NCI-H1930 (cell line): ENCODE results near the gene UTP18.
"Not testable (repeated sequence)": the region's sequence is repeated elsewhere in the genome, so short reads cannot be mapped to it uniquely, and the experiment has no call there.

ENCODE experiments used
- DNase-seq, 2 experiments: peaks; one replicate each; lab custom pipeline; 2025; lab: John Stamatoyannopoulos, UW

Gene UTP18

DNA sequence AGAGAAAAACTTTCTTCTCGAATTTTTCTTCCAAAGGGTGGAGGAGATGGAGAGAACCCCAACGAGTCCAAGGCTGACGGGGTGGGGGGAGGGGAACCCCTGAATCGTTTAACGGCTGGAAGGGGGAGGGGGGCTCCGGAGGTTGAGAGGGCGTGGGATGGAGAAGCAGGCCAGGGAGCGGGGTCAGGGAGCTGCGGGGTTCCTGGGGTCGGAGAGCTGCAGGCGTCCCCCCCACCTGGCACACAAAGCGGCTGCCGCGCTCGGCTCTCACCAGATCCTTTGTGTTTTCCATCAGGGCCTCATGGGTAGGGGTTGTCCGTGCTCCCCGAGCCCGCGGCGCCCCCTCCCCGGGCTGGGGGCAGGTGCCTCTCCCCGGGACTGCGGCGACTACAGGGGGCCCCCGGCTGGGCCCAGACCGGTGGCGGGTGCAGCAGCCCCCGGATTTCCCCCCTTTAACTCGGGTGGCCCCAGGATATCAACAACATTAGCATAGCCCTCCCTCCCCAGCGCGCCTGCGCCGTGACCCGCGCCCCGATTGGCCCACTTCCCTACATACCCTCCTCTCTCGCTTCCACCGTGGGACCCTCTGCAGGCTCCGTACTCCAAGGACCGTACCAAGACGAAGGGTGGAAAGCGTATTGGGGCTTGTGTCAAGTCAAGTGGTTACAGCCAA lies 646 bp upstream of the UTP18 start, which contains the start of gene MBTD1:
Gene MBTD1 (minus strand): TSS at position 486 of the 673 bp plus-strand sequence. CDS start 34,888 bp downstream, outside the sequence.
- DNase-seq = peak; percentile 93 to 96

GRCh38 chr17:51261024-51261963 lies 948 bp downstream of the UTP18 start:
- DNase-seq = peak in 1 of 2 experiments; percentile 46

DNA sequence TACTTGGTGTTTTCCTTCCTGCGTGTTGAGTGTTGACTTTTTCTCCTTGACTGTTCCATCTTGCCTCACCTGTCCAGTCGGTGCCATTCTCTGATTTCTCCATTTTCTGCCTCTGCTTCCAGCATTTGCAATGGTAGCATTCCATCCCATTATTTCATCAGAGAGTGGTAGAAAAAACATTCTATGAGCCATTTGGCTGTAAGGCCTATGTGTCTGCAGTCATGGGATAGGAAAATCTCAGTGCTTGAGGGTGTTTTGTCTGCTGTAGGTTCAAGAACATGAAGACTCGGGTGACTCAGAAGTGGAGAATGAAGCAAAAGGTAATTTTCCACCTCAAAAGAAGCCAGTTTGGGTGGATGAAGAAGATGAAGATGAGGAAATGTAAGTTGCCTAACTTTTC lies 2.7 kb downstream of the UTP18 start:
- no peak for DNase-seq

DNA sequence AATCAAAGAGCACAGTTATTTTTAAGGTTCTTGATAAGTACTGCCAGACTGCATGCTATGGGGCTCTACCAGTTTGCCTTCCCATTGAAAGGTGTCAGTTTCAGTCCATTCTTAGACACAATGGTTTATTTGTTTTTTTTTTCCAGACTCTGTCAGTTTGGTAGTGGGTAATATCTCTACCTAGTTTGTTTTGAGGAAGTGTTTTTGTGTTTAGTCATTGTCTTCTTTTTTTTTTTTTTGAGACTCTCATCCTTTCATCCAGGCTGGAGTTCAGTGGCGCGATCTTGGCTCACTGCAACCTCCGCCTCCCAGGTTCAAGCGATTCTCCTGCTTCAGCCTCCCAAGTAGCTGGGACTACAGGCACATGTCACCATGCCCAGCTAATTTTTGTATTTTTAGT lies 4.1 kb downstream of the UTP18 start:
- DNase-seq = not testable (repeated sequence)

- DNase-seq = no peak
Observed at GRCh38 chr17:51269991-51270390, 9.6 kb downstream of the UTP18 start.

DNA sequence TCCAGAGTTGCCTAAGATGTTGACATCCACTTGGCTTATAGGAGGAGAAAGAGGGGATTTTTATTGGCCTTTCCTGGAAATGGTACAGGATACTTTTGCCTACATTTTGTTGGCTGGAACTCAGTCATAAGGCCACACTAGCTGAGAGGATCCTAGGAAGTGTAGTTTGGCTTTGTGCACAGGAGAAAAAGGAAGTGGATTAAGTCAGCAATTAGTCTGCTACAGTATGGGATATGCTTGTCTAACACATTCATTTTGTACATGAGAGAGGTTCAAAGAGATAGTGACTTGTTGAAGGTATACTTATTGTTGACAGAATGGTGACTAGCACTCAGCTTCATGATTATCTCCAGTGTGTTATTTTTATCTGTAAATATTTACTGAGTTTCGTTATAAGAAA lies 10.3 kb downstream of the UTP18 start:
- DNase-seq = no peak

- DNase-seq = no peak
Observed at GRCh38 chr17:51272812-51273211, 12.5 kb downstream of the UTP18 start.

- DNase-seq = no peak
Observed at GRCh38 chr17:51275381-51275780, 15.0 kb downstream of the UTP18 start.

- DNase-seq = no peak
Observed at GRCh38 chr17:51279183-51279582, 18.8 kb downstream of the UTP18 start.

DNA sequence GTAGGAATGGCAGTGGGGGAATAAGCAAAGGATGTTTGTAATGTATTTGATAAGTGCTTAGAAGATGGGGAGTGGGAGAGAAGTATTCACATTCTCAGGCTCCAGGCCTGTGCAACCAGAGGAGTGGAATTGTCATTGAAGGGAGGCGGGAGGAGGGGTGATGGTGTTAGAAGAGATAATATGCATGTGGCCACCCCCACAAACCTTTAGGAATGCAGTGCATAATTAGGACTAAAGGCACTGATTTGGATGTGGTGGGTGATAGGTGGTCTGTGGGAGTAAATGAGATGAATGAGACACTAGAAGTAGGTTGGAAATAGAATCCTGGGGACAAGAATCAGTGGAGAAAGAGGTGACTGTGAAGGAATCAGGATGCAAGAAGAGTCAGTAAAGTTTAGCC lies 27.1 kb downstream of the UTP18 start:
- no peak for DNase-seq

GRCh38 chr17:51289696-51290111 lies 29.4 kb downstream of the UTP18 start:
- no peak for DNase-seq

DNA sequence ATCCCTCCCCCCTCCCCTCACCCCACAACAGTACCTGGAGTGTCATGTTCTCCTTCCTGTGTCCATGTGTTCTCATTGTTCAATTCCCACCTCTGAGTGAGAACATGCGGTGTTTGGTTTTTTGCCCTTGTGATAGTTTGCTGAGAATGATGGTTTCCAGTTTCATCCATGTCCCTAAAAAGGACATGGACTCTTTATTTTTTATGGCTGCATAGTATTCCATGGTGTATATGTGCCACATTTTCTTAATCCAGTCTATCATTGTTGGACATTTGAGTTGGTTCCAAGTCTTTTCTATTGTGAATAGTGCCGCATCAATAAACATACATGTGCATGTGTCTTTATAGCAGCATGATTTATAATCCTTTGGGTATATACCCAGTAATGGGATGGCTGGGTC lies 34.0 kb downstream of the UTP18 start:
- not testable (repeated sequence) for DNase-seq

GRCh38 chr17:51298508-51299371 lies 38.4 kb downstream of the UTP18 start:
- peak in 1 of 2 experiments; percentile 29 for DNase-seq

DNA sequence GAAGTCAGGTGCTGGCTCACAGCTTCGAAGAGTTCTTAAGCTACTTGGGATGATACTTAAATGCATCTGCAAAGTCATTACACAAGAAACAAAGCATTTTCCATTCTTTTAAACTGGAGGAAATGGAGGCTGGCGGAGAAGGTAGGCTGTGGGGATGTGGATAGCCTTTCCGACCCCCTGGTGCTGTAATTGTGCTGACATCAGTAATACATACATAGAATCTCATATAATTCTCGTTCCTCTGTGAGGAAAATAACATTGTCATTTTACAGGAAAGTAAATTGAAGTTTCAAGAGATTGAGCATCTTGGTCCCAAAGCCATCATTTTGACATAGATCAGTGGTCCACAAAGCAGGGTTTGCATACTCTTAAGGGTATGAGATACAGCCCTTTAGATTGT lies 39.5 kb downstream of the UTP18 start:
- DNase-seq = no peak

DNA sequence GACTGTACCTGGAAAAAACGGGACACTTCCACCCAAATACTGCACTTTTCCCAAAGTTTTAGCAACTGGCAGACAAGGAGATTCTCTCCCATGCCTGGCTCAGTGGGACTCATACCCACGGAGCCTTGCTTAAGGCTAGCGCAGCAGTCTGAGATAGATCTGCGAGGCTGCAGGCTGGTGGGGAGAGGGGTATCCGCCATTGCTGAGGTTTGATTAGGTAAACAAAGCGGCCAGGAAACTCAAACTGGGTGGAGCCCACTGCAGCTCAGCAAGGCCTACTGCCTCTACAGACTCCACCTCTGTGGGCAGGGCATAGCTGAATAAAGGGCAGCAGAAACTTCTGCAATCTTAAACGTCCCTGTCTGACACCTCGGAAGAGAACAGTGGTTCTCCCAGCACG lies 44.8 kb downstream of the UTP18 start:
- DNase-seq = no peak

DNA sequence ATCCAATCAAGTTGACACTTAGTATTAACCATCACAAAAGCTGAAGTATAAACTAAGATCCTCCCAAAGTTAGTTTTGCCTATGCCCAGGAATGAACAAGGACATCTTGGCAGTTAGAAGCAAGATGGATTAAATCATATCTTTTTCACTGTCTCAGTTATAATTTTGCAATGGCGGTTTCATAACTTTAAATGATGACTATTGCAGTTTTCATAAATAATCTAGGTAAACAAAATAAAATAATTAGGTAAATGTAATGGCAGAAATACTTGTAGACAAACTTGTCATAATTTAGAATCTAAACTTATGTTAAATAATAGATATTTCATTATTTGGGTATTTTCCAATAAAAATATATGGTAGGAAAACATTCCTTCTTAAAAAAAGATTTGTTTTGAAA lies 51.7 kb downstream of the UTP18 start:
- not testable (repeated sequence) for DNase-seq

DNA sequence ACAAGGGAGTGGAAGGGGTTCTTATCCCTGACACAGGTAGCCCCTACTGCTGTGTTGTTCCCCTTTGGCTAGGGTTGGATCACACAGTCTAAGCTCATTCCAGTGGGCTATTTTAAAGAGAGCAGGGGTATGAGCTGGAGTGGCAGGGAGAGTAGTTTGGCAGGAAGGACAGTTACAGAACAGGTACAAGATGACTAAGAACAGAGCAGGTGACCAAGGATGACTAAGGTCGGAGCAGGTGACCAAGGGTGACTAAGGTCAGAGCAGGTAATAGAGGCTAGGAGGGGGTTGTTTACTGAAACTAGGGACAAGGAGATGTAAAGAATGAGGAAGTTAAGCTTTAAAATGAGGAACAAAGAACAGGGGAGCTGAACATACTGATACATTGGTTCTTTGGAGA lies 58.8 kb downstream of the UTP18 start:
- no peak for DNase-seq

GRCh38 chr17:51322390-51323029 lies 62.2 kb downstream of the UTP18 start:
- DNase-seq = peak in 1 of 2 experiments; percentile 1

DNA sequence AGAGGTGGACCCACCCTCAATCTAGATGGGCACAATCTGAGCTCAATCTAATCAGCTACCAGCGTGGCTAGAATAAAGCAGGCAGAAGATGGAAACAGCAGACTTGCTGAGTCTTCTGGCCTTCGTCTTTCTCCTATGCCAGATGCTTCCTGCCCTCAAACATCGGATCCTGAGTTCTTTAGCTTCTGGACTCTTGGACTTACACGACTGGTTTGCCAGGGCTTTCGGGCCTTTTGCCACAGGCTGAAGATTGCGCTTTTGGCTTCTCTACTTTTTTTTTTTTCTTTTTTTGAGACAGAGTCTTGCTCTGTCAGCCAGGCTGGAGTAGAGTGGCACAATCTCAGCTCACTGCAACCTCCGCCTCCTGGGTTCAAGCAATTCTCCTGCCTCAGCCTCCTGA lies 65.1 kb downstream of the UTP18 start:
- DNase-seq = no peak

DNA sequence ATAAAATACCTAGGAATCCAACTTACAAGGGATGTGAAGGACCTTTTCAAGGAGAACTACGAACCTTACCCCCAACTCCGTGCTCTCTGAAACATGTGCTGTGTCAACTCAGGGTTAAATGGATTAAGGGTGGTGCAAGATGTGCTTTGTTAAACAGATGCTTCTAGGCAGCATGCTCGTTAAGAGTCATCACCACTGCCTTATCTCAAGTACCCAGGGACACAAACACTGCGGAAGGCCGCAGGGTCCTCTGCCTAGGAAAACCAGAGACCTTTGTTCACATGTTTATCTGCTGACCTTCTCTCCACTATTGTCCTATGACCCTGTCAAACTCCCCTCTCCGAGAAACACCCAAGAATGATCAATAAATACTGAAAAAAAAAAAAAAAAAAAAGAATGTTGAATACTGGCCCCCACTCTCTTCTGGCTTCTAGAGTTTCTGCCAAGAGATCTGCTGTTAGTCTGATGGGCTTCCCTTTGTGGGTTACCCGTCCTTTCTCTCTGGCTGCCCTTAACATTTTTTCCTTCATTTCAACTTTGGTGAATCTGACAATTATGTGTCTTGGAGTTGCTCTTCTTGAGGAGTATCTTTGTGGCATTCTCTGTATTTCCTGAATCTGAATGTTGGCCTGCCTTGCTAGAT lies 70.6 kb downstream of the UTP18 start:
- DNase-seq = not testable (repeated sequence)

GRCh38 chr17:51335006-51335590 lies 74.8 kb downstream of the UTP18 start:
- no peak for DNase-seq
